Stimulated activated CD8-positive, alpha-beta memory T cell treated with anti-CD3 and anti-CD28 coated beads, Interleukin-7, amount 100 ng/mL, for 24 hours (primary cell): Measurements from ENCODE around the gene VIPR1.
A peak's percentile ranks its signal among the peaks of the same experiment; 100 is the strongest.

Source experiments
- DNase-seq: peaks from one replicate; pipeline ENCODE4 v3.0.0-alpha.2; 2020; ENCODE audit warnings: low read depth

Gene VIPR1

GRCh38 chr3:42493798-42494151 lies 8.7 kb upstream of the VIPR1 start:
- no peak for DNase-seq

GRCh38 chr3:42495393-42495792 lies 7.0 kb upstream of the VIPR1 start:
- DNase-seq: no peak

- DNase-seq: no peak
These were observed 5.3 kb upstream of the VIPR1 start for GRCh38 chr3:42497009-42497731.

GRCh38 chr3:42498034-42498433 lies 4.4 kb upstream of the VIPR1 start:
- DNase-seq: no peak

- no peak for DNase-seq
These were observed 3.5 kb upstream of the VIPR1 start for GRCh38 chr3:42498791-42499477.

- DNase-seq: no peak
These were observed 3.0 kb upstream of the VIPR1 start for GRCh38 chr3:42499478-42499871.

GRCh38 chr3:42500091-42500490 lies 2.4 kb upstream of the VIPR1 start:
- DNase-seq: no peak

GRCh38 chr3:42500909-42501308 lies 1.5 kb upstream of the VIPR1 start:
- no peak for DNase-seq

- DNase-seq: no peak
These were observed 1.1 kb upstream of the VIPR1 start for GRCh38 chr3:42501321-42501680.

GRCh38 chr3:42501681-42502428 lies 588 bp upstream of the VIPR1 start:
- DNase-seq: peak; percentile 26

- DNase-seq: no peak
These were observed 945 bp downstream of the VIPR1 start for GRCh38 chr3:42503251-42503924.

GRCh38 chr3:42503957-42504333 lies 1.5 kb downstream of the VIPR1 start:
- no peak for DNase-seq

- no peak for DNase-seq
These were observed 2.1 kb downstream of the VIPR1 start for GRCh38 chr3:42504334-42505127.

GRCh38 chr3:42505128-42505848 lies 2.8 kb downstream of the VIPR1 start:
- DNase-seq: no peak

GRCh38 chr3:42505849-42506410 lies 3.5 kb downstream of the VIPR1 start:
- no peak for DNase-seq

- DNase-seq: no peak
These were observed 4.8 kb downstream of the VIPR1 start for GRCh38 chr3:42507252-42507651.

- DNase-seq: no peak
These were observed 5.4 kb downstream of the VIPR1 start for GRCh38 chr3:42507761-42508335.

- no peak for DNase-seq
These were observed 6.1 kb downstream of the VIPR1 start for GRCh38 chr3:42508562-42508961.

GRCh38 chr3:42509111-42509510 lies 6.7 kb downstream of the VIPR1 start:
- no peak for DNase-seq

- DNase-seq: no peak
These were observed 7.9 kb downstream of the VIPR1 start for GRCh38 chr3:42510325-42510724.

GRCh38 chr3:42511201-42511600 lies 8.8 kb downstream of the VIPR1 start:
- DNase-seq: no peak
